Activated T-cell treated with anti-CD3 and anti-CD28 coated beads, Interleukin-2, amount 50 U/mL, for 1 hour (primary cell): ENCODE data around the gene PEX5L.
"Not testable (repeated sequence)": the region's sequence is repeated elsewhere in the genome, so short reads cannot be mapped to it uniquely, and the experiment has no call there.

ENCODE experiments used
- DNase-seq: peaks from one replicate; pipeline ENCODE4 v3.0.0-alpha.2; 2020

The PEX5L gene

GRCh38 chr3:180036671-180037455, at the start of gene PEX5L:
Gene PEX5L (minus strand): TSS chr3:180036937. CDS start chr3:180036599, 338 bp downstream.
- DNase-seq: no peak

DNA sequence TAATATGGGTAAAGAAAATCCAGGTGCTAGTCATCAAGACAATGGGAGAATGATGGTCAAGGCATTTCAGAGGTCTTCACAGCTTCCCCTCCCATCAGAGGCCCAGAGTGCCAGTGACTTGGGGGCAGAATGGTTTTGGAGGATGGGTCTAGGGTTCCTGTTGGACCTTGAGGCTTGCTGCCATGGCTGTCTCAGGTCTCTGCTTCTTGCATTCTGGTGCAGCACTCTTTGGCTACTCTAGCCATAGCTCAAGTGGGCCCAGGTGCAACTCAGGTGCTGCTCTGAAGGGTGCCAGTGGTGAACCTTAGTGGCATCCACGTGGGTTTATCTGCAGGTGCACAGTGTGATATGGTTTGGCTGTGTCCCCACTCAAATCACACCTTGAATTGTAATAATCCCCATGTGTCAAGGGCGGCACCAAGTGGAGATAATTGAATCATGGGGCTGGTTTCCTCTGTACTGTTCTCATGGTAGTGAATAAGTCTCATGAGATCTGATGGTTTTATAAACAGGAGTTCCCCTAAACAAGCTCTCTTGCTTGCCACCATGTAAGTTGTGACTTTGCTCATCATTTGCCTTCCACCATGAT, 48.5 kb upstream of the PEX5L start:
- no peak for DNase-seq

- DNase-seq: no peak
Observed at GRCh38 chr3:180082699-180083098, 46.0 kb upstream of the PEX5L start.

GRCh38 chr3:180078592-180078991, 41.9 kb upstream of the PEX5L start:
- no peak for DNase-seq

GRCh38 chr3:180073561-180073960, 36.8 kb upstream of the PEX5L start:
- no peak for DNase-seq

DNA sequence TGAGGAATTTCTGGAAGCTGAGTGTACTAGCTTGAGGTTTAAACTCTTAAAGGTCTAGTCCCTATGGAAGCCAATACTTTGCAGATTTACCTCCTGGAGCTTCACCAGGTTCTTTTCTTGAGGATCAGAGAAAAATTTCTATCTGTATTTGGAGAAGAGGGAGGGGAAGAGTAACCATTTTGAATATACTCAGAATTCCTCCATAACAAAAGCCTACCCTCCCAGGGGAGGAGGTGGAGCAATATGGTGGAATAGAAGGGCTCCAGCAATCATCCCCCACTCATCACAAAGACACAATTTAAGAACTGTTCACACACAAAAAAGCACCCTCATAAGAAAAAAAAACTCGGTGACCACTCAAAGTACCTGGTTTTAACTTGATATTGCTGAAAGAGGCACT, 36.0 kb upstream of the PEX5L start:
- DNase-seq: no peak

DNA sequence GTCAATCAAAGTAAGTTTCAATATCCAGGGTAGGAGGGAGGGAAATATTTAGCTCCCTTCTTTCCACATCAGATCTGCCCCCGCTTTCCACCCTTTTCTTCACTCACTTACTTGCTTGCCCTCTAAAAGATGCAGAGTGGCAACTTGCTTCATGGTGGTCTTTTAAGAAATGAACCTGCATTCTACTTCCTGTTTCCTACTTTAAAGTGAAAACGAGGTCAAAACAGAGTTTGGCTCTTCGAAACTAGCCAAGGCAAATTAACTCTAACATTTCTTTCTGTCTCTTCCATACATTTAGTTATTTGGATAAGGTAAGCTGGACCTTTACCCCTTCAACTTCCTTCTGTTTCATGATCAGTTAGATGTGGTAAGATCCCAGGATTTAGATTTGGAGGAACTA, 34.2 kb upstream of the PEX5L start:
- DNase-seq: no peak

DNA sequence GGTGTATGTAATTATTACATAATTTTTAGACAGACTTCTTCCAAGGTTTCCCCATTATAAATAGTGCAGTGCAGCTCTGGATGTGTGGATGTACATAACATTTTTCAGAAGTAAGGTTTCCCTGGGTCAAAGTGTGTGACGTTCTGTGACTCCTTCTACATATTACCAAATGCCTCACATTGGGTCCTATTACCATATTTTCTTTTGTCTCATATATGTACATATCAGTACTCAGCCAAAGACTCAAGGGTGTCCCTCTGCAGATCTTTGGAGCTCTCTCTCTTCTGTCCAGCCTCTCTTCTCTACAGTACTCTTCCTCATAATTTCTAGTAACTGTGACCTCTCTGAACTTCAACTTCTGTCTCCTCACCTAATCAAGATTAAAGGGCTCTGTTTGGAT, 31.3 kb upstream of the PEX5L start:
- DNase-seq: no peak

DNA sequence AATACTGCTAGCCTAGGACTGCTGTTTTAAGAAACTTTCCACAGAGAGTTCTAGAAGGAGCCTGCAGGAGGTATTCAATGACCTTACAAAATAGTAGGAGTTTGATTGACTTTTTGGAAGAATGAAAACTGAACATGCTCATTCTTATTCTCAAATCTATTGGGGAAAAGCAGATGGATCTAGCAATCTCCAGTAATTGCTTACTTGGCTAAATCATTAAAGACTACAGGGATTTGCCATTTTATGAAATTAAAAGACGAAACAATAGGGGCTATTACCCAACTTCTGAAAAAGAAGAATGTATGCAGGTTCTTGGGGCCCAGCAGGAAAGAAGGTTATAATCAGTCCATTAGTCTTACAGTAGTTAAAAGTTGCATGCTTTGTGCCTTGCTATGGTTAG, 29.9 kb upstream of the PEX5L start:
- no peak for DNase-seq

- no peak for DNase-seq
Observed at GRCh38 chr3:180063783-180064182, 27.0 kb upstream of the PEX5L start.

- no peak for DNase-seq
Observed at GRCh38 chr3:180062771-180063170, 26.0 kb upstream of the PEX5L start.

DNA sequence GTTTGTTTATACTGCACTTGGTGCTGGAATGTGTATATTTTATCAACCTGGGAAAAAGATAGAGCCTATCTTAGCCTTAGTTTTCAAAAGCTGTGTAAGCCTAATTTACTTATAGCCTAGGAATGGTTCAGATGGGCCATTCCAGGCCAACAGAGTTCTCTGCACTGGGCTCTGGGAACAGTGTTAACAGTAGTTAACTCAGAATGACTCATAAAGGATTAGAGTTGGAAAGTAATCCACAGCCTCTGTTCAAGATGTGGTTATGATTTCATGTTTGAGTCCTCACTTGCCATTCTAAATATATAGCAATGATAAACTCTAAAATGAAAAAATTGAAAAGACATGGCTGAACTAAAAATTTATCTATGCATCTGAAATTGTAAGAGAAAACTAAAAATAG, 22.6 kb upstream of the PEX5L start:
- DNase-seq: no peak

- no peak for DNase-seq
Observed at GRCh38 chr3:180058238-180058637, 21.5 kb upstream of the PEX5L start.

- DNase-seq: not testable (repeated sequence)
Observed at GRCh38 chr3:180055656-180056055, 18.9 kb upstream of the PEX5L start.

GRCh38 chr3:180049391-180049790, 12.7 kb upstream of the PEX5L start:
- no peak for DNase-seq

GRCh38 chr3:180048840-180049239, 12.1 kb upstream of the PEX5L start:
- DNase-seq: no peak

DNA sequence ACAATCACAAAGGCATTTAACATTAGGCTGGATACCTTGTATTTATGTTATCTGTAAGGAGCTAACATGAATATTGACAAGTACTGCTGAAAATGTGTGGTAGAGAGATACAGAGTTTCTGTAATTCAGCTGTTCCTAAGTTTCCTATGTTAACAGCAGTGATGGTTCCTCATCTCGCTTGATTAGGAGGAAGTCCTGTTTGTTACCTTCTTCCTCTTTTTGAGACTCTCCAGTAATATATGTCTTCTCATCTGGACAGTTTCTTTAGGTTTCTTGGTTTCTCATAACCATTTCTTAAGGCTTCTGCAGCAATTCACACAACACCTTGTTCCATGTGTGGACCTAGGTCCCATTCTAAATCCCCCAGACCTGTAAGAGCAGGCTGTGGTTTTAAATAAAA, 11.4 kb upstream of the PEX5L start:
- DNase-seq: no peak

DNA sequence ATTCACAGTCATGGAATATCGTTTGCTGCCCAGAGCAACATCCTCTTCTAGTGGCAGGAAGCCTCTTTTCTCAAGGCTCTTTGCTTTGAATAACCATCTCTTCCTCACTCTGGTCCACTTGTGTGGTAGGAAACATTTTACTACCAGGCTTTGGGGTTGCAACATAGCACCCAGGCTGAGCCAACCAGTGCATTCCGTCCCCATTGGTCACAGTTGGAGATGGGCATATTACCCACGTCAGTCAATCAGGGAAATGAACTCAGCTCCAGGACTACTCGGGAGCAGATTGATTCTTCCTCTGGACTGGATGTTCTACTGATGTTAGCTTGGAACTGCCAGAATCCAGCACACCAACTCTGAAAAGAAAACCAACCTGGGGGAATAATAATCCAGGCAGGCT, 4.2 kb upstream of the PEX5L start:
- no peak for DNase-seq

DNA sequence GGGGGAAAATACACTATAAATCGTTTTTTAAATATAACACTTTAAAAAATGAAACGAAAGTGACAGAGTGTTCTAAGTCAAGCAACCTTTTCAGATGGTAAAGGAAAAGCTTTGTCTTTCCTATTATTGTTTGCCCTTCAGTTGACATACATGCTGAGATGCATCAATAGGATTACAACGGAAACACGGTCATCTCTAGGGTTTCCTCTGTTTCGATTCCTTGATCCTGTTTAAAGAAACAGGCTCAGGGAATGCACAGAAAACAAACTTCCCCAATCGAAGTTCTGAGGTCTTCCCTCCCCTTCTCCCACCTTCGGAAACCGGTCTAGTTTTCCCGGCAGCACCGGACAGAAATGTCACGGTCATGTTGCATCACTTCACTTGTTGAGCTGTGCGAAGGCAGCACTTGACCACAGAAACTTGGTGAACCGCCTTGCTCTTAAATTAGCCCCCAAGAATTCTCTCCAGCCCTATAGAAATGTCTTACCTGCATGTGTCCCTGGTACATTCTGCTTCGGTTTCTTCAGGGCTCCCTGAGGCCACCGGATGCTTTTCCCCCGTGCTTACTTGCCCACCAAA, 556 bp downstream of the PEX5L start:
- DNase-seq: no peak

DNA sequence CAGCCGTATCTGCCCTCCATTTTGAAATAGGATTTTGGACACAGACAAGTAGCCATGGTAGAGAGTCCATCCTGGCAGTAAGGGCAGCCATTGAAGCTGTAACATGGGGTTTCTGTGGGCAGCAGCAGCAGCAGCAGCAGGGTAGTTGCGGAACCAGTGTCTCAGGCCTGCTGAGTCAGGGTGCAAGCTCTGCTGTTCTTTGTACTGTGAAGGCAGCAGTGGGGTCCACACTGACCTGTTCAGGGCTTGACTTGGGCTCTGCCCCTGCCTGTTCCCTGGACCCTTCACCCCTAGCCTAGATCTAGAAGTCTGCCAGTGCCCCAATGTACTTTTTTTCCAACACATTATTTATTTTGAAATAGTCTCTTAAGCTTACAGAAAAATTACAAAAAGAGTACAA, 9.7 kb downstream of the PEX5L start:
- DNase-seq: no peak

DNA sequence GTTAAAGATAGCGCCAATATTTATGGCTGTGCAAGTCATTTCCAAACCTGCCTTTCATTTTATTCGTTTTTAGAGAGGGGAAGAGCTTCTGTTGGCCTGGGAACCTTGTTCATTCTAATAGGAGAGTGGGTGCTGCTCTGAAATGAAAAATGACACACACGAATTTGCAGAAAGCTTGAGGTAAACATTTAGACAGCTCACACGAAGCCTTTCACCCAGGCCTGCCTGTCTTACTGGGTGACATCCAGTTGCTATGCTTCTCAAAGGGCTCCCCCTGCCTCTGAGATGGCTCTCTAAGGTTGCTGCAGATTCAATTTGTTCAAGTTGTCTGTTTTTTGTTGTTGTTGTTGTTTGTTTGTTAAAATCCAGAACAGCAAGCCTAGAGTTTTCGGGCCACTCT, 18.2 kb downstream of the PEX5L start:
- no peak for DNase-seq

GRCh38 chr3:180017846-180018245, 18.9 kb downstream of the PEX5L start:
- no peak for DNase-seq

DNA sequence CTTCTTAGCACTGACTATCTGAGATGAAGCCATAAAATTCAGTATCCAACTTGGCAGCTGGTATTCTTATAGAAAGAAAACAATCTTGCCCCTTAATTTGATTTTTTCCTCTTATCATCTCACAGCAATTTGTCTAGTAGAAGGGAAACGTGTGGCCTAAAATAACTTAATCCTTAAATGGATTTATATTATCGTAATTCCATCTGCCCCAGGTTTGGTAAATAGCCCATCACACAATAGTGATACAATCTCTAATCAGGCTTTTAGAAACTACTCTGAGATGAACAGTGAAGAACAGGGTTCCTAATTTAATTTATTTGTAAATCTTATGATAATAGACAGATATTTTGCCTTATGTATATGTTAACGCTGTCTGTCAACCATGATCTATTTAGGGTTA, 24.8 kb downstream of the PEX5L start:
- DNase-seq: no peak

GRCh38 chr3:180008318-180008717, 28.4 kb downstream of the PEX5L start:
- DNase-seq: not testable (repeated sequence)

DNA sequence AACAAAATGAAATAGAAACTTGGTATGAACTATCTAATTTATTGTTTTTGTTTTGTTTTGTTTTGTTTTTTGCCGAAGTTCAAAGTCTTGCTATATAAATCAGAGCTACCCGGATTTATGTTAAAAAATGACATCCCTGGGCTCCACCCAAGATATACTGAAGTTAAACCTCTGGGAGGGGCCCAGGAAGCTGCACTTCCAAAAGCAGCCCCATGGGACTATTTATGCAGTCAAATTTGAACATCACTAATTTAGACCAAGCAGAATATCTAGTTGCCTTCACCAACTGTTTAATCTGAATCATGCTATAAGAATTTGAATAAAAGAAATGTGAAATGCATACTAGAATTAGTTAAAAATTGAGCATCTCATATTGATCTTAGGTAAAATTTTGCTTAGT, 32.2 kb downstream of the PEX5L start:
- no peak for DNase-seq
